Endothelial cell of umbilical vein (primary cell): ENCODE measurements around the gene LHX3. TPM values are rescaled to one million over a fixed set of nuclear protein-coding genes. Genes with fewer than 3 reads are reported as not detected.

ENCODE experiments used
- BruUV-seq: library from RNA; stranded (reverse); fragments of 400-500 nt; replicated peaks from 2 replicates; lab custom pipeline; 2021; lab: Mats Ljungman, UMichigan
- CTCF ChIA-PET: fragments of 300-600, 350-600 bp; sonication (Branson Sonifier 250); formaldehyde crosslinking; loops from one replicate; lab custom pipeline; 2021; ENCODE audit warnings: antibody characterized with exemption, inconsistent platforms; lab: Charles Lee
- POLR2A ChIA-PET: fragments of 300-600, 350-600 bp; sonication (Branson Sonifier 250); formaldehyde crosslinking; loops from one replicate; lab custom pipeline; 2021; ENCODE audit warnings: antibody characterized with exemption, inconsistent platforms; lab: Charles Lee
- DNase-seq: peaks from one replicate; pipeline ENCODE4 v3.0.0-alpha.2; 2011; ENCODE audit warnings: low read depth, low spot score
- FAIRE-seq: peaks from 2 replicates; lab custom pipeline; 2011; peaks lifted over from hg19 to GRCh38; lab: Jason Lieb, UNC
- H2AFZ ChIP-seq: 2 replicates; pipeline ENCODE4 v1.6.0; 2012; ENCODE audit warnings: low read depth, low read length, control low read depth, inconsistent platforms
- H3K27ac ChIP-seq: 2 replicates; pipeline ENCODE4 v1.5.1; 2011; ENCODE audit warnings: low read depth, mild to moderate bottlenecking, control low read depth, low read length, moderate library complexity; ENCODE audit not compliant: insufficient read depth
- H3K27me3 ChIP-seq, 2 experiments: 2 replicates each; pipeline versions ENCODE4 v1.6.0 to v1.6.1; 2011; ENCODE audit warnings: low read length in 2 of 2, mixed read lengths in 1 of 2; ENCODE audit not compliant: control insufficient read depth in 2 of 2, insufficient read depth in 2 of 2
- H3K36me3 ChIP-seq, 2 experiments: 2 replicates in 1 of 2; 3 replicates in 1 of 2; pipeline ENCODE4 v1.5.1; 2011; ENCODE audit warnings: low read length in 2 of 2, mild to moderate bottlenecking in 1 of 2, moderate library complexity in 1 of 2; ENCODE audit not compliant: control insufficient read depth in 2 of 2, insufficient read depth in 2 of 2; ENCODE audit errors: extremely low read depth in 1 of 2
- H3K4me1 ChIP-seq: 3 replicates; pipeline ENCODE4 v1.5.1; 2011; ENCODE audit warnings: mild to moderate bottlenecking, low read length; ENCODE audit not compliant: control insufficient read depth, insufficient read depth; ENCODE audit errors: extremely low read depth
- H3K4me2 ChIP-seq: 2 replicates; pipeline ENCODE4 v1.6.1; 2011; ENCODE audit warnings: low read length, control low read depth, mixed read lengths; ENCODE audit not compliant: insufficient read depth
- H3K4me3 ChIP-seq, 3 experiments: fragments of 200-600 bp in 1 of 3; sonication (generic), shearing (Covaris generic) in 1 of 3; replicated peaks in 1 of 3; 2 replicates each; pipeline ENCODE4 v1.5.1; 2011 to 2016; ENCODE audit warnings: control low read depth in 3 of 3, low read length in 3 of 3, mild to moderate bottlenecking in 2 of 3, inconsistent platforms in 1 of 3, low read depth in 1 of 3, moderate library complexity in 1 of 3; ENCODE audit not compliant: insufficient read depth in 1 of 3
- H3K79me2 ChIP-seq: 2 replicates; pipeline ENCODE4 v1.6.0; 2012; ENCODE audit warnings: low read length, inconsistent platforms; ENCODE audit not compliant: control insufficient read depth, insufficient read depth
- H3K9ac ChIP-seq: replicated peaks from 2 replicates; pipeline ENCODE3; 2011; ENCODE audit warnings: low read length, control low read depth; ENCODE audit not compliant: insufficient read depth; ENCODE audit errors: extremely low read depth
- H3K9me1 ChIP-seq: replicated peaks from 3 replicates; pipeline ENCODE4 v1.6.0; 2011; ENCODE audit warnings: mild to moderate bottlenecking, low read length; ENCODE audit not compliant: control insufficient read depth, insufficient read depth; ENCODE audit errors: extremely low read depth
- H3K9me3 ChIP-seq: replicated peaks from 2 replicates; pipeline ENCODE4 v1.5.1; 2012; ENCODE audit warnings: low read length, inconsistent platforms; ENCODE audit not compliant: control insufficient read depth, insufficient read depth
- H4K20me1 ChIP-seq: replicated peaks from 2 replicates; pipeline ENCODE3; 2011; ENCODE audit warnings: mild to moderate bottlenecking, low read length; ENCODE audit not compliant: control insufficient read depth, insufficient read depth; ENCODE audit errors: extremely low read depth
- EZH2 ChIP-seq: IDR thresholded peaks from 2 replicates; pipeline ENCODE4 v1.6.1; 2012; ENCODE audit warnings: borderline replicate concordance, low read depth, mild to moderate bottlenecking, moderate library complexity, low read length, inconsistent platforms; ENCODE audit not compliant: severe bottlenecking
- FOS ChIP-seq: IDR thresholded peaks from 2 replicates; pipeline ENCODE4 v1.6.1; 2011; ENCODE audit warnings: mild to moderate bottlenecking, low read length, moderate library complexity, borderline replicate concordance; ENCODE audit not compliant: insufficient read depth
- GATA2 ChIP-seq: IDR thresholded peaks from 2 replicates; pipeline ENCODE4 v1.7.0; 2011; ENCODE audit warnings: low read depth, mild to moderate bottlenecking, moderate library complexity, mixed read lengths, low read length; ENCODE audit not compliant: insufficient read length, insufficient read depth
- JUN ChIP-seq: IDR thresholded peaks from 2 replicates; pipeline ENCODE4 v1.6.1; 2011; ENCODE audit warnings: borderline replicate concordance, low read depth; ENCODE audit not compliant: insufficient read length, insufficient read depth
- MAX ChIP-seq: IDR thresholded peaks from 2 replicates; pipeline ENCODE4 v1.6.1; 2011; ENCODE audit not compliant: insufficient read depth, insufficient read length
- MYC ChIP-seq: IDR thresholded peaks from one replicate; pipeline ENCODE4 v1.6.1; 2011; ENCODE audit warnings: mild to moderate bottlenecking, low read depth, low read length
- POLR2A ChIP-seq: IDR thresholded peaks from 2 replicates; pipeline ENCODE4 v1.6.1; 2012; ENCODE audit warnings: low read depth, mild to moderate bottlenecking, control low read depth, low read length
- POLR2AphosphoS5 ChIP-seq: IDR thresholded peaks from 2 replicates; pipeline ENCODE4 v1.6.1; 2012; ENCODE audit warnings: low read depth, mild to moderate bottlenecking, control low read depth, low read length, moderate library complexity; ENCODE audit not compliant: insufficient read depth
- dilution Hi-C: fragments of 300-500 bp; cut with MboI; formaldehyde crosslinking; loops from one replicate; pipeline ENCODE4 v1.15.0; 2019; ENCODE audit warnings: low sequenced_read_pairs; ENCODE audit not compliant: extremely low pct_ligation_motif_present
- intact Hi-C: fragments of 100-400 bp; cut with micrococcal nuclease; formaldehyde crosslinking; loops from one replicate; pipeline ENCODE4 v1.10.0; 2022
- polyA plus RNA-seq, 4 experiments: library from polyadenylated mRNA; depleted of rRNA in 3 of 4; stranded (reverse) in 3 of 4; unstranded in 1 of 4; fragments of >200 nt; gene quantifications; 2 replicates each; pipeline versions ENCODE4 v1.2.1 to v1.2.3, GENCODE V29; 2011 to 2012; ENCODE audit warnings: missing spikeins in 1 of 4
- total RNA-seq: library from RNA; stranded (reverse); gene quantifications from 2 replicates; pipeline ENCODE4 v1.2.3, GENCODE V29; 2021
- TF ChIP-seq, protein P1 (sequence below), 2 donors: IDR thresholded peaks; 1 replicate in 1 of 2; 2 replicates in 1 of 2; pipeline ENCODE4 v1.5.1; 2011; ENCODE audit warnings: low read length in 2 of 2, mild to moderate bottlenecking in 2 of 2, moderate library complexity in 2 of 2, control low read depth in 1 of 2, inconsistent platforms in 1 of 2, low read depth in 1 of 2; ENCODE audit not compliant: insufficient read depth in 1 of 2; ENCODE audit errors: extremely low read depth in 1 of 2

LHX3 gene
- total and polyA plus RNA-seq, 2 donors (not counting 3 experiments of a cell fraction or from before 2014, with no cell fraction given): not detected

DNA sequence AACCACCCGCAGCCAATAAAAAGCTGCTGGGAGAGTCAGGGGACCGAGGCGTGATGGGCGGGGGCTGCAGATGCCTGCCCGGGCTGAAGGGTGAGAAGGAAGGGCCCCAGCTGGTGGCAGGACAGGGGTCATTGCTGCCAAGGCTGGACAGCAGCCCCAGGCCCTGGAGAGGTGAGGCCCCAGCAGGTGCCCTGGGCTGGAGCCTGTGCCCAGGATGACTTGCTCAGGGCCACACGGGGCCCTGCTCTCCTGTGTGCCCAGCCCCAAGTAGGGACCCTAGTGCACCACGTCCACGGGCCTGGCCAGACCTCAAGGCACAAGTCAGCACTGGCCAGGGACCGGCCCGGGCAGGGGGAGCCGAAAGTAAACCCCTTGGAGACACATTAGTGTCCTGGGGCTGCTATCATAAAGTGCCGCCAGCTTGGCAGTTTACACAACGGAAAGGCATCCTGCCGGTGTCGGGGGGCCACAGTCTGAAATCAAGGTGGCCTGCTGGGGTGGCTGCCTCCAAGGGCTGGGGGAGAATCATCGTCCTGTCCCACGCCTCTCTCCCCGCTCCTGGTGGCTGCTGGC, 22.0 kb downstream of the LHX3 start:
- no peak overlapping the region for H3K4me3 ChIP-seq
- H4K20me1 ChIP-seq: no peaks in the 10 kb centered on the region
- no TSS peak for BruUV-seq
- no peak overlapping the region for H2AFZ ChIP-seq
- H3K79me2 ChIP-seq: no peaks in the 10 kb centered on the region
- FAIRE-seq (no peak), DNase-seq (no peak)
- H3K27me3 ChIP-seq: peaks cover 0 to 3% of the 10 kb centered on the region in 2 experiments
- no peaks in the 10 kb centered on the region for H3K36me3 ChIP-seq
- H3K9ac ChIP-seq: no peak overlapping the region
- TF ChIP-seq, protein P1, sequence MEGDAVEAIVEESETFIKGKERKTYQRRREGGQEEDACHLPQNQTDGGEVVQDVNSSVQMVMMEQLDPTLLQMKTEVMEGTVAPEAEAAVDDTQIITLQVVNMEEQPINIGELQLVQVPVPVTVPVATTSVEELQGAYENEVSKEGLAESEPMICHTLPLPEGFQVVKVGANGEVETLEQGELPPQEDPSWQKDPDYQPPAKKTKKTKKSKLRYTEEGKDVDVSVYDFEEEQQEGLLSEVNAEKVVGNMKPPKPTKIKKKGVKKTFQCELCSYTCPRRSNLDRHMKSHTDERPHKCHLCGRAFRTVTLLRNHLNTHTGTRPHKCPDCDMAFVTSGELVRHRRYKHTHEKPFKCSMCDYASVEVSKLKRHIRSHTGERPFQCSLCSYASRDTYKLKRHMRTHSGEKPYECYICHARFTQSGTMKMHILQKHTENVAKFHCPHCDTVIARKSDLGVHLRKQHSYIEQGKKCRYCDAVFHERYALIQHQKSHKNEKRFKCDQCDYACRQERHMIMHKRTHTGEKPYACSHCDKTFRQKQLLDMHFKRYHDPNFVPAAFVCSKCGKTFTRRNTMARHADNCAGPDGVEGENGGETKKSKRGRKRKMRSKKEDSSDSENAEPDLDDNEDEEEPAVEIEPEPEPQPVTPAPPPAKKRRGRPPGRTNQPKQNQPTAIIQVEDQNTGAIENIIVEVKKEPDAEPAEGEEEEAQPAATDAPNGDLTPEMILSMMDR (IDR thresholded peaks at IDR 0.05; ENCODE audit: extremely low read depth in 1 of 2, insufficient read depth in 1 of 2, low read depth in 1 of 2, low read length in 2 of 2): no peak
- TF ChIP-seq POLR2AphosphoS5: no peak
- TF ChIP-seq EZH2: no peak
- TF ChIP-seq GATA2: no peak
- no peak for TF ChIP-seq FOS
- TF ChIP-seq POLR2A: no peak
- TF ChIP-seq MYC: no peak
- no peak for TF ChIP-seq JUN
- no peak for TF ChIP-seq MAX
- intact Hi-C loops (no loop called here), dilution Hi-C loops (no loop called here)
- no peak overlapping the region for H3K4me2 ChIP-seq
- POLR2A ChIA-PET: no interaction called here
- no peaks in the 10 kb centered on the region for H3K4me1 ChIP-seq
- no peak overlapping the region for H3K27ac ChIP-seq
- CTCF ChIA-PET: interaction anchor here (0.8 to 1.1 kb wide), 2 partner anchors 13 to 25 kb away, joined by 3 read pairs; no protein-coding TSS in a partner anchor
- H3K9me1 ChIP-seq: no peaks in the 10 kb centered on the region
- H3K9me3 ChIP-seq: no peaks in the 10 kb centered on the region
